ENCODE data around the gene INTS12.
A peak's percentile ranks its signal among the peaks of the same experiment; 100 is the strongest.

Gene INTS12

GRCh38 chr4:105637408-105638176 is 70.9 kb downstream of the INTS12 start:
- Histone ChIP-seq H3K4me3 (no peak overlapping the region), H3K27ac (no peak overlapping the region), H3K4me1 (peaks cover 0 to 23% (median 6%) of the 10 kb centered on the region in 4 donors), H3K9me3 (no peaks in the 10 kb centered on the region), H3K36me3 (no peaks in the 10 kb centered on the region), H3K27me3 (no peaks in the 10 kb centered on the region)
- no peak for TF ChIP-seq CTCF (IDR thresholded peaks at IDR 0.05)
- peak; percentile 80 to 87 for DNase-seq
- intact Hi-C loops (cut with DNase I; ENCODE audit: low total_unique reads), result no loop called here

- intact Hi-C loops (cut with DNase I; ENCODE audit: low total_unique reads), result no loop called here
- no peak for DNase-seq
- Histone ChIP-seq H3K9me3 (no peaks in the 10 kb centered on the region), H3K4me3 (no peak overlapping the region), H3K27me3 (no peaks in the 10 kb centered on the region), H3K4me1 (peaks cover 0 to 38% (median 6%) of the 10 kb centered on the region in 4 donors), H3K27ac (no peak overlapping the region), H3K36me3 (no peaks in the 10 kb centered on the region)
- TF ChIP-seq CTCF (IDR thresholded peaks at IDR 0.05), result no peak
Observed at GRCh38 chr4:105634402-105635080, 73.9 kb downstream of the INTS12 start.

GRCh38 chr4:105633241-105633640 is 75.2 kb downstream of the INTS12 start:
- H3K27ac ChIP-seq, result no peak overlapping the region
- no peaks in the 10 kb centered on the region for H3K36me3 ChIP-seq
- H3K27me3 ChIP-seq, result no peaks in the 10 kb centered on the region
- intact Hi-C loops (cut with DNase I; ENCODE audit: low total_unique reads), result no loop called here
- H3K4me1 ChIP-seq, result peaks cover 0 to 38% (median 6%) of the 10 kb centered on the region in 4 donors
- no peak overlapping the region for H3K4me3 ChIP-seq
- TF ChIP-seq CTCF (IDR thresholded peaks at IDR 0.05), result no peak
- no peaks in the 10 kb centered on the region for H3K9me3 ChIP-seq
- DNase-seq, result no peak
